Loucy (cell line): ENCODE data around the gene SLC45A3.

Experiments used
- H2AFZ ChIP-seq: fragments of 200-600 bp; sonication (generic); 2 replicates; pipeline ENCODE4 v1.6.0; 2016; ENCODE audit warnings: antibody characterized with exemption, mild to moderate bottlenecking, low read length, moderate library complexity
- H3F3A ChIP-seq: fragments of 200-600 bp; 2 replicates; pipeline ENCODE4 v1.6.0; 2016; ENCODE audit warnings: antibody characterized with exemption, low read depth, mild to moderate bottlenecking
- H3K27me3 ChIP-seq: fragments of 200-600 bp; sonication (generic); 2 replicates; pipeline ENCODE4 v1.6.1; 2014; ENCODE audit warnings: low read length, mild to moderate bottlenecking; ENCODE audit not compliant: insufficient read depth, poor library complexity, severe bottlenecking
- H3K36me3 ChIP-seq: fragments of 200-600 bp; sonication (generic); 2 replicates; pipeline ENCODE4 v1.6.1; 2016; ENCODE audit warnings: low read length; ENCODE audit not compliant: insufficient read depth
- H3K4me1 ChIP-seq: fragments of 200-600 bp; sonication (generic); 2 replicates; pipeline ENCODE4 v1.5.1; 2014; ENCODE audit warnings: low read length, mild to moderate bottlenecking; ENCODE audit not compliant: insufficient read depth, poor library complexity, severe bottlenecking
- H3K4me2 ChIP-seq: fragments of 200-600 bp; sonication (generic); 2 replicates; pipeline ENCODE4 v1.6.0; 2014; ENCODE audit warnings: antibody characterized with exemption, low read length, low read depth, mild to moderate bottlenecking; ENCODE audit not compliant: poor library complexity, severe bottlenecking
- H3K4me3 ChIP-seq: fragments of 200-600 bp; sonication (generic); 2 replicates; pipeline ENCODE4 v1.5.1; 2014; ENCODE audit warnings: low read length, mild to moderate bottlenecking, mixed read lengths; ENCODE audit not compliant: poor library complexity, severe bottlenecking
- H3K79me2 ChIP-seq: fragments of 200-600 bp; sonication (generic); 2 replicates; pipeline ENCODE4 v1.6.1; 2014; ENCODE audit warnings: low read length; ENCODE audit not compliant: insufficient read depth
- H3K9ac ChIP-seq: fragments of 200-600 bp; sonication (generic); 2 replicates; pipeline ENCODE4 v1.6.0; 2014; ENCODE audit warnings: mild to moderate bottlenecking, low read depth, low read length, moderate library complexity; ENCODE audit not compliant: poor library complexity, severe bottlenecking
- H3K9me2 ChIP-seq: fragments of 200-600 bp; sonication (generic); replicated peaks from 2 replicates; pipeline ENCODE4 v1.6.1; 2016; ENCODE audit warnings: low read depth, low read length, mixed read lengths
- H3K9me3 ChIP-seq: fragments of 200-600 bp; sonication (generic); 2 replicates; pipeline ENCODE4 v1.6.1; 2014; ENCODE audit warnings: mild to moderate bottlenecking, antibody characterized with exemption, low read length, low read depth; ENCODE audit not compliant: insufficient read depth
- H4K20me1 ChIP-seq: fragments of 200-600 bp; sonication (generic); 2 replicates; pipeline ENCODE4 v1.6.0; 2014; ENCODE audit warnings: antibody characterized with exemption, low read length, mild to moderate bottlenecking; ENCODE audit not compliant: insufficient read depth, poor library complexity, severe bottlenecking
- CTCF ChIP-seq: fragments of 200-600 bp; sonication (generic); conservative IDR thresholded peaks from 2 replicates; pipeline ENCODE4 v1.5.1; 2014; ENCODE audit warnings: mild to moderate bottlenecking, antibody characterized with exemption, low read length
- EZH2phosphoT487 ChIP-seq: fragments of 200-600 bp; IDR thresholded peaks from 2 replicates; pipeline ENCODE4 v1.6.1; 2018; ENCODE audit warnings: antibody characterized with exemption, mild to moderate bottlenecking, moderate library complexity, borderline replicate concordance

The SLC45A3 gene

GRCh38 chr1:205719762-205720161 is 39.5 kb upstream of the SLC45A3 start:
- H3F3A ChIP-seq, result 0 out of 2 replicates have a peak, but pooled peaks cover 6% of the 10 kb centered on the region
- TF ChIP-seq CTCF (no peak), EZH2phosphoT487 (no peak)
- H3K4me1 ChIP-seq, result no peaks in the 10 kb centered on the region
- H3K9me2 ChIP-seq, result no peaks in the 10 kb centered on the region
- no peaks in the 10 kb centered on the region for H3K27me3 ChIP-seq
- no peak overlapping the region for H3K4me3 ChIP-seq
- H4K20me1 ChIP-seq, result peaks cover 24% of the 10 kb centered on the region
- peaks cover 14% of the 10 kb centered on the region; the same call in 1 of the 2 replicates for H3K79me2 ChIP-seq
- H3K36me3 ChIP-seq, result peaks cover 96% of the 10 kb centered on the region
- H3K9me3 ChIP-seq, result no peaks in the 10 kb centered on the region
- H3K4me2 ChIP-seq, result no peak overlapping the region
- no peak overlapping the region for H2AFZ ChIP-seq
- no peak overlapping the region for H3K9ac ChIP-seq

- Histone ChIP-seq H3K4me1 (no peaks in the 10 kb centered on the region), H3K9me2 (no peaks in the 10 kb centered on the region), H3K4me3 (no peak overlapping the region), H3K79me2 (peaks cover 7% of the 10 kb centered on the region; the same call in 1 of the 2 replicates), H3K36me3 (peaks cover 88% of the 10 kb centered on the region), H3K4me2 (no peak overlapping the region), H3K9me3 (no peaks in the 10 kb centered on the region), H4K20me1 (peaks cover 19% of the 10 kb centered on the region), H3K9ac (no peak overlapping the region), H3F3A (0 out of 2 replicates have a peak, but pooled peaks cover 6% of the 10 kb centered on the region), H3K27me3 (no peaks in the 10 kb centered on the region), H2AFZ (no peak overlapping the region)
- TF ChIP-seq CTCF (no peak), EZH2phosphoT487 (no peak)
These were observed 38.7 kb upstream of the SLC45A3 start for GRCh38 chr1:205719015-205719414.

GRCh38 chr1:205716371-205717132 is 36.2 kb upstream of the SLC45A3 start:
- H3K4me1 ChIP-seq, result no peaks in the 10 kb centered on the region

More at GRCh38 chr1:205716371-205717132, 36.2 kb upstream of the SLC45A3 start:
- Histone ChIP-seq H3F3A (peaks cover 8% of the 10 kb centered on the region; the same call in 1 of the 2 replicates), H3K4me3 (no peak overlapping the region), H3K27me3 (no peaks in the 10 kb centered on the region), H3K4me2 (no peak overlapping the region), H2AFZ (no peak overlapping the region), H3K9me2 (no peaks in the 10 kb centered on the region), H3K9me3 (no peaks in the 10 kb centered on the region), H4K20me1 (peaks cover 13% of the 10 kb centered on the region), H3K79me2 (no peaks in the 10 kb centered on the region; the same call in 1 of the 2 replicates), H3K36me3 (peaks cover 66% of the 10 kb centered on the region), H3K9ac (no peak overlapping the region)
- TF ChIP-seq CTCF (no peak), EZH2phosphoT487 (no peak)
